Common myeloid progenitor, CD34-positive (primary cell): Measurements from ENCODE around the gene TMEM255B.

Experiments
- CTCF ChIA-PET: fragments of 350-600 bp; sonication (Branson Sonifier 250); formaldehyde crosslinking; loops from one replicate; lab custom pipeline; 2021; ENCODE audit warnings: antibody characterized with exemption; lab: Charles Lee
- POLR2A ChIA-PET: fragments of 350-600 bp; sonication (Branson Sonifier 250); formaldehyde crosslinking; loops from one replicate; lab custom pipeline; 2021; ENCODE audit warnings: antibody characterized with exemption; lab: Charles Lee
- DNase-seq, 3 donors: peaks; one replicate each; pipeline versions ENCODE4 v3.0.0 to v3.0.0-alpha.2; 2013
- H3K27ac ChIP-seq, 2 experiments: 1 replicate in 1 of 2; 2 replicates in 1 of 2; pipeline ENCODE4 v1.7.0; 2013; ENCODE audit warnings: inconsistent platforms in 2 of 2, low read length in 2 of 2, mild to moderate bottlenecking in 2 of 2, low read depth in 1 of 2, moderate library complexity in 1 of 2; ENCODE audit not compliant: severe bottlenecking in 2 of 2, insufficient read depth in 1 of 2, poor library complexity in 1 of 2
- H3K27me3 ChIP-seq, 5 experiments: replicated peaks in 2 of 5; 1 replicate in 3 of 5; 2 replicates in 2 of 5; pipeline versions ENCODE4 v1.6.1 to v1.7.0; 2013; ENCODE audit warnings: low read length in 4 of 5, mild to moderate bottlenecking in 2 of 5, moderate library complexity in 2 of 5, inconsistent platforms in 1 of 5; ENCODE audit not compliant: insufficient read depth in 5 of 5, control insufficient read depth in 4 of 5
- H3K36me3 ChIP-seq, 4 experiments: 1 replicate in 2 of 4; 2 replicates in 2 of 4; pipeline versions ENCODE4 v1.6.1 to v1.7.0; 2013; ENCODE audit warnings: low read length in 3 of 4, control low read depth in 1 of 4, mild to moderate bottlenecking in 1 of 4; ENCODE audit not compliant: control insufficient read depth in 4 of 4, insufficient read depth in 4 of 4
- H3K4me1 ChIP-seq, 4 experiments: 1 replicate in 3 of 4; 2 replicates in 1 of 4; pipeline versions ENCODE4 v1.6.1 to v1.7.1; 2013; ENCODE audit warnings: low read length in 3 of 4, mild to moderate bottlenecking in 3 of 4, control low read depth in 1 of 4, inconsistent platforms in 1 of 4, moderate library complexity in 1 of 4; ENCODE audit not compliant: control insufficient read depth in 4 of 4, insufficient read depth in 4 of 4; ENCODE audit errors: control extremely low read depth in 1 of 4
- H3K4me3 ChIP-seq, 7 experiments: 1 replicate in 4 of 7; 2 replicates in 3 of 7; pipeline versions ENCODE4 v1.5.1 to v1.7.0; 2013; ENCODE audit warnings: mild to moderate bottlenecking in 7 of 7, low read length in 6 of 7, moderate library complexity in 6 of 7, inconsistent platforms in 2 of 7, low read depth in 2 of 7, control low read depth in 1 of 7; ENCODE audit not compliant: insufficient read depth in 4 of 7, control insufficient read depth in 1 of 7; ENCODE audit errors: extremely low read depth in 1 of 7
- H3K9me3 ChIP-seq, 5 experiments: 1 replicate in 4 of 5; 2 replicates in 1 of 5; pipeline versions ENCODE4 v1.6.1 to v1.7.1; 2013; ENCODE audit warnings: low read length in 4 of 5, mild to moderate bottlenecking in 2 of 5, inconsistent platforms in 1 of 5, low read depth in 1 of 5, moderate library complexity in 1 of 5; ENCODE audit not compliant: control insufficient read depth in 4 of 5, insufficient read depth in 2 of 5; ENCODE audit errors: control extremely low read depth in 1 of 5
- WGBS: methylation state at CpG from one replicate; pipeline ENCODE4 v1.1.5; 2013; ENCODE audit not compliant: insufficient coverage; 5-methylcytosine and 5-hydroxymethylcytosine counted together

Gene TMEM255B

GRCh38 chr13:113762538-113762937 is 3.5 kb downstream of the TMEM255B start:
- Histone ChIP-seq H3K4me3 (no peak overlapping the region), H3K27me3 (peaks cover 8 to 48% (median 21%) of the 10 kb centered on the region in 5 experiments), H3K9me3 (no peaks in the 10 kb centered on the region), H3K4me1 (peaks cover 7 to 18% (median 17%) of the 10 kb centered on the region in 4 experiments), H3K36me3 (no peaks in the 10 kb centered on the region), H3K27ac (no peak overlapping the region)
- ChIA-PET POLR2A (no interaction called here), CTCF (no interaction called here)
- no peak for DNase-seq
- 84% methylated on average over 6 of the region's 11 CpGs for WGBS

- POLR2A ChIA-PET = no interaction called here
- DNase-seq = no peak
- 88% methylated on average over 13 of the region's 13 CpGs for WGBS
- Histone ChIP-seq H3K36me3 (no peaks in the 10 kb centered on the region), H3K27me3 (peaks cover 8 to 48% (median 21%) of the 10 kb centered on the region in 5 experiments), H3K4me1 (peaks cover 2 to 16% (median 15%) of the 10 kb centered on the region in 4 experiments), H3K27ac (no peak overlapping the region), H3K4me3 (no peak overlapping the region), H3K9me3 (no peaks in the 10 kb centered on the region)
- CTCF ChIA-PET = interaction anchor here (0.9 kb wide), 1 partner anchor 14 kb away, joined by 3 read pairs; no protein-coding TSS in a partner anchor
These were observed 4.2 kb downstream of the TMEM255B start for GRCh38 chr13:113763254-113763653.

- H3K27ac ChIP-seq = no peak overlapping the region
- no peak overlapping the region for H3K4me3 ChIP-seq
- 89% methylated on average over 20 of the region's 25 CpGs for WGBS
- no peaks in the 10 kb centered on the region for H3K36me3 ChIP-seq
- peaks cover 0 to 8% (median 8%) of the 10 kb centered on the region in 4 experiments for H3K4me1 ChIP-seq
- ChIA-PET POLR2A (no interaction called here), CTCF (interaction anchor here (0.9 kb wide), 1 partner anchor 13 kb away, joined by 3 read pairs; no protein-coding TSS in a partner anchor)
- peaks cover 8 to 48% (median 21%) of the 10 kb centered on the region in 5 experiments for H3K27me3 ChIP-seq
- DNase-seq = no peak
- no peaks in the 10 kb centered on the region for H3K9me3 ChIP-seq
These were observed 5.2 kb downstream of the TMEM255B start for GRCh38 chr13:113763961-113764792.

GRCh38 chr13:113764793-113765563 is 6.0 kb downstream of the TMEM255B start:
- DNase-seq = no peak
- no peak overlapping the region for H3K27ac ChIP-seq
- H3K36me3 ChIP-seq = no peaks in the 10 kb centered on the region
- H3K27me3 ChIP-seq = peaks cover 6 to 40% (median 14%) of the 10 kb centered on the region in 5 experiments
- 97% methylated on average over 11 of the region's 19 CpGs for WGBS
- CTCF ChIA-PET = interaction anchor here (0.8 kb wide), 1 partner anchor 47 kb away, joined by 3 read pairs; no protein-coding TSS in a partner anchor
- POLR2A ChIA-PET = no interaction called here
- peaks cover 0 to under 1% (median under 1%) of the 10 kb centered on the region in 4 experiments for H3K4me1 ChIP-seq
- no peaks in the 10 kb centered on the region for H3K9me3 ChIP-seq
- H3K4me3 ChIP-seq = no peak overlapping the region

GRCh38 chr13:113765564-113765910 is 6.5 kb downstream of the TMEM255B start:
- Histone ChIP-seq H3K27ac (no peak overlapping the region), H3K9me3 (no peaks in the 10 kb centered on the region), H3K27me3 (peaks cover 2 to 36% (median 13%) of the 10 kb centered on the region in 5 experiments), H3K4me1 (no peaks in the 10 kb centered on the region), H3K4me3 (no peak overlapping the region), H3K36me3 (no peaks in the 10 kb centered on the region)
- 100% methylated on average over 1 of the region's 4 CpGs for WGBS
- no peak for DNase-seq
- CTCF ChIA-PET = interaction anchor here (0.8 kb wide), 1 partner anchor 47 kb away, joined by 3 read pairs; no protein-coding TSS in a partner anchor
- POLR2A ChIA-PET = no interaction called here

- DNase-seq = no peak
- Histone ChIP-seq H3K36me3 (no peaks in the 10 kb centered on the region), H3K4me1 (no peaks in the 10 kb centered on the region), H3K27ac (no peak overlapping the region), H3K27me3 (peaks cover 2 to 29% (median 13%) of the 10 kb centered on the region in 5 experiments), H3K4me3 (no peak overlapping the region), H3K9me3 (peaks cover 0 to 5% (median 0%) of the 10 kb centered on the region in 5 experiments)
- 93% methylated on average over 25 of the region's 30 CpGs for WGBS
- ChIA-PET CTCF (no interaction called here), POLR2A (no interaction called here)
These were observed 7.2 kb downstream of the TMEM255B start for GRCh38 chr13:113766035-113766800.
